GM21717 (cell line): ENCODE results near the gene NUSAP1.
A peak's percentile ranks its signal among the peaks of the same experiment; 100 is the strongest.
"Not testable (repeated sequence)": the region's sequence is repeated elsewhere in the genome, so short reads cannot be mapped to it uniquely, and the experiment has no call there.

Experiments used
- ATAC-seq: cut with Tn5 transposase; IDR thresholded peaks from one replicate; pipeline ENCODE4 v1.9.1; 2021; ENCODE audit warnings: mild to moderate bottlenecking, moderate library complexity; ENCODE audit not compliant: unreplicated experiment

Gene NUSAP1, protein sequence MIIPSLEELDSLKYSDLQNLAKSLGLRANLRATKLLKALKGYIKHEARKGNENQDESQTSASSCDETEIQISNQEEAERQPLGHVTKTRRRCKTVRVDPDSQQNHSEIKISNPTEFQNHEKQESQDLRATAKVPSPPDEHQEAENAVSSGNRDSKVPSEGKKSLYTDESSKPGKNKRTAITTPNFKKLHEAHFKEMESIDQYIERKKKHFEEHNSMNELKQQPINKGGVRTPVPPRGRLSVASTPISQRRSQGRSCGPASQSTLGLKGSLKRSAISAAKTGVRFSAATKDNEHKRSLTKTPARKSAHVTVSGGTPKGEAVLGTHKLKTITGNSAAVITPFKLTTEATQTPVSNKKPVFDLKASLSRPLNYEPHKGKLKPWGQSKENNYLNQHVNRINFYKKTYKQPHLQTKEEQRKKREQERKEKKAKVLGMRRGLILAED

DNA sequence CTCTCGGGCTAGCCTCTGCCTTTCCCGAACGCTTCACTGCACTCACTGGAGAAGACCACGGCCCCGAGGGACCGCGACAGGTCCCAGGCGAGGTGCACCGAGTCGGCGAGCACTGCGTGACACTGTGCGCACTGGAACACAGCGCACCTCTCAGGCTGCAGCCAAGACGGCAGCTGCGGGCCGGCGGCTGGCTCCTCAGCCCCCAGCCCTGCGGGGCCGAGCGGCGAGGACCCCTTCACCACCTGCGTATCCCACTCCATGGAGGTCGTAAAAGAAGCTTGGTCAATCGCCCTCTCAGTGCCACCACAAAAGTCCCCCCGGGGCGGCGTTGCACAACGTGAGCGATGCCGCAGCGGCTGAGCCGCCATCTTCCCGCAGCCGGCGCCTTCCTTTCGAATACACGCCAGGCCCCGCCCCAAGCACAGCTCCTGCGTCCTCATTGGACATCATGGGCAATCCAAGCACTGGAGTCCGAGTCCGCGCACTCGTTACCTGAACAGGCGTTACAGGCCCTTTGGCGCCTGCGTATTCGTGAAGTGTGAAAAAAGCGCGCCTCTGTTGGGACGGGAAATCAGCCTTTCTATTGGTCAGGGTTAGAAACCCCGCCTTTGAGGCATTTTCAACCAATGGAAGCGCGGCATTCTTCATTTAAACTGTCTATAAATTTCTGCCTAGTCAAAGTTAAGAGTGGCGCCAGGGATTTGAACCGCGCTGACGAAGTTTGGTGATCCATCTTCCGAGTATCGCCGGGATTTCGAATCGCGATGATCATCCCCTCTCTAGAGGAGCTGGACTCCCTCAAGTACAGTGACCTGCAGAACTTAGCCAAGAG is at the start of gene NUSAP1, which contains the start of gene OIP5:
NUSAP1 (plus strand) TSS at position 688 of the 832 bp plus-strand sequence; CDS start at position 765, 77 bp downstream.
OIP5 (minus strand) TSS at position 398 of the 832 bp plus-strand sequence; CDS start at position 368, 30 bp downstream.
- peak; percentile 79 for ATAC-seq

DNA sequence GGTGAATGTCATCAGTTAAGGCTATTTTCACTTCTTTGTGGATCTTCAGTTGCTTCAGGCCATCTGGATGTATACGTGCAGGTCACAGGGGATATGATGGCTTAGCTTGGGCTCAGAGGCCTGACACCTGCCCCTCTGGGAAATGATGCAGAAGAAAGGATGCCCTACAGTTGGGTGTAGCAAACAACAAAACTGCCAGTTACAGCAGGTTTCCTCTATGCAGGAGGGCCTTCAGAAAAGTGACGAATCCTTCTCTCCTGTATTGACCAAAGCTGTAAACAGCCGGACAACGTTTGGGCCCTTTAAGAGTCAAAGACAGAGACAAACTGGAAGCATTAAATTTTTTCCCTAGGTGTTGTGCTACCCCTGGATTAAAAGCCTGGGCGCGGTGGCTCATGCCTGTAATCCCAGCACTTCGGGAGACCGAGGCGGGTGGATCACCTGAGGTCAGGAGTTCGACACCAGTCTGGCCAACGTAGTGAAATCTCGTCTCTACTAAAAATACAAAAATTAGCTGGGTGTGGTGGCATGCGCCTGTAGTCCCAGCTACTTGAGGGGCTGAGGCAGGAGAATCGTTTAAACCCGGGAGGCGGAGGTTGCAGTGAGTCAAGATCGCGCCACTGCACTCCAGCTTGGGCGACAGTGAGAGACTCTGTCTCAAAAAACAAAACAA is 49.6 kb upstream of the NUSAP1 start:
- not testable (repeated sequence) for ATAC-seq

DNA sequence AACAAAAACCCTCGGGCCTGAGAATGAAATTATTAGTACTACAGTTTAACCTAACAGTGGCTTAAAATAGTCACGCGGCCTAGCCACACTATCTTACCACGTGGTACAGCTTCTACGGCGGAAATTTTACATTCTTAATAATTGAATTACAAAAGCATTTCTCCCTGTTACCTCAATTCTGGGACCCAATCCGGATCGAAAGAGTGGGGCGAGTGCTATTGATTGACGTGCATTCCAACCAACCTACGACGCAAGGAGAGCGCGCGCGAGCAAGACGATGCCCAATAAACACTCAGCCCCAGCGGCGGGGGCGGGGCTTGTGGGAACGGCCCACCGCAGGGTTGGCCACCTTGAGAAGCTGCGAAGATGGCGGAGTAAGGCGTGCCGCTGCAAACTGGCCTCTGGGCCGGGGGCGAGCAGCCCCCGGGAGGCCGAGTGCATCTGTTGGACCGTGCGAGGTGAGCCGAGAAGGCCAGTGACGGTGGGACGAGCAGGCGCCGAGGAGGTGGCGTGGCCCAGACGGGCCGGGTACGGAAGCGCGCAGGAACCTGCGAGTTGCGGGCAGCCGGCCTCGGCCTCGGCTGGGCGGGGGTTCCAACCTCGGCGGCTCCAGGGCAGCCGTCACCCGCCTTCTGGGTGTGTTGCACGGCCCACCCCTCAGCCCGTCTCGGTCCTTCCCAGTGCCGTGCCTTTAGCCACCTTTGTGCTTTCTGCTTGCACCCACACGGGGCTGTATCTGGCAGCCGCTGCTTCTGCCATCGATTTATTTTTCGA is 48.8 kb upstream of the NUSAP1 start:
- peak; percentile 94 for ATAC-seq

DNA sequence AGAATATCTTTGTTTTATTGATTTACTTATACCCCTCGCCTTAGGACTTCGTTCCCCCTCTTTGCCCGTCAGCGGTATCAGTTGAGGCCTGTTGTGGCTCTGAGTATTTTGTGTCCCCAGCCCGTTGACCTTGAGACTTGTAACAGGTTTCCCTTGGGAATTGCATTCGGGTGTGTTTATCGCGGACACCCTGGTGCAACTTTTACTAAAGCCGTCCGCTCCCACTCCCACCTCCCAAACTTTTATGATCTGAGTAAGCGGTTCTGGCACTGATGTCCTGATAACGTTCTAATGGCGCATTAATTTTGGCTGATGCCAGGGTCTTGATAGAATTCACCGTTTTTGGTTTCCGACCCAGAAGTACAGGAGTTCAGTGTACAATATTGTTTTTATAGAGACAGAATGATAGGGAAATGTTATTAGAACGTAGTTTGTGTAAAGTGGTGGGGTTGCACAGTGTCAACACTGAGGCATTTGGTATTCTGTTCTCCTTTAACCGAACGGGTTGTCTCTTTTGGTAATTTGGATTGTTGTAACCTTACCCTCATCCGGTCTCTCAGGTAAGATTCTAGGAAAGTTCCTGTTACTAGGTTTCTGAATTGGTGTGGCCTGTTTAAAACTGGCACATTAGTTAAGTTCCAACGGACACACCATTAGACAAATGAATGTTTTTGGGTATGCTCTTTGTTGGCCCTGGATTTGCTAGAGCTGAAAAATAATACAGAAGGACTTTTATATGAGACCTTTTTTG is 48.1 kb upstream of the NUSAP1 start:
- no peak for ATAC-seq

DNA sequence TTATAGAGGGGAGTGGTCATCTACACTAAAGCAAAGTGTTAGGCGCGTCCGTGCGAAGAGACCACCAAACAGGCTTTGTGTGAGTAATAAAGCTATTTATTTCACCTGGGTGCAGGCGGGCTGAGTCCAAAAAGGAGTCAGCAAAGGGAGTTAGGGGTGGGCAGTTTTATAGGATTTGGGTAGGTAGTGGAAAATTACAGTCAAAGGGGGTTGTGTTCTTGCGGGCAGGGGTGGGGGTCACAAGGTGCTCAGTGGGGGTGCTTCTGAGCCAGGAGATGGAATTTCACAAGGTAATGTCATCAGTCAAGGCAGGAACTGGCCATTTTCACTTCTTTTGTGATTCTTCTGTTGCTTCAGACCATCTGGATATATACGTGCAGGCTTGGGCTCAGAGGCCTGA is 47.4 kb upstream of the NUSAP1 start:
- no peak for ATAC-seq

DNA sequence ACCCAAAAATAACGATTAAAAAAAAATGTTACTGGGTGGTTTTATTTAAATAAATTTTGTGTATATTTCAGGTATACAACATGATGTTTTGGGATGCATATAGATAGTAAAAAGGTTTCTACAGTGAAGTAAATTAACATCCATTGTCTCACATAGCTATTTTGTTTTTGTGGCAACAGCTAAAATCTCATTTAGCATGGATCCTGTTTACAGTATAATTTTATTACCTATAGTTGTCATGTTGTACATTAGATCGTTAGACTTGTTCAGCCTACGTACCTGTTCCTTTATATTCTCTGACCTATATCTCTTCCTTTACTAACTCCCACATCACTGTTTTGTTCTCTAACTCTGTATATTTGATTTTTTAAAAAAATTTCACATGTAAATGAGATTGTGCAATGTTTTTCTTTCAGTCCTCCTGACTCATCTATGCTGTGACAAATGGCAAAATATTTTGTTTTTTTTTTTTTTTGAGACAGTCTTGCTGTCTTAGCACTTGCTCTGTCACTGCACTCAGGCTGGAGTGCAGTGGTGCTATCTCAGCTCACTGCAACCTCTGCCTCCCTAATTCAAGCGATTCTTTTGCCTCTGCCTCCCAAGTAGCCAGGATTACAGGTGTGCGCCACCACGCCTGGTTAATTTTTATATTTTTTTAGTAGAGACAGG is 45.9 kb upstream of the NUSAP1 start:
- ATAC-seq: no peak

DNA sequence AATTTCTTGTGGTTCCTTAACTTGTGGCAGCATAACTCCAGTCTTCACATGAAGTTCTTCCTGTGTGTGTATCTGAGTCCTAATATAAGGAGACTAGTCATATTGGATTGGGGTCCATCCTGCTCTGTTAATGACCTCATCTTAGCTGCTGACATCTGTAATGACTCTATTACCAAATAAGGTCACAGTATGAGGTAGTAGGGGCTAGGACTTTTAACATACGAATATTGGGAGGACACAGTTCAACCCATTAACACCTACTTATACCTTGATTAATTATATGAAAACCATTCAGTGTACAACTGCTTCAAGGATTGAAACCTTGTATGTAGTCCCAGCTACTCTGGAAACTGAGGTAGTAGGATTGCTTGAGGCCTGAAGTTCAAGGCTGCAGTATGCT is 44.2 kb upstream of the NUSAP1 start:
- no peak for ATAC-seq

DNA sequence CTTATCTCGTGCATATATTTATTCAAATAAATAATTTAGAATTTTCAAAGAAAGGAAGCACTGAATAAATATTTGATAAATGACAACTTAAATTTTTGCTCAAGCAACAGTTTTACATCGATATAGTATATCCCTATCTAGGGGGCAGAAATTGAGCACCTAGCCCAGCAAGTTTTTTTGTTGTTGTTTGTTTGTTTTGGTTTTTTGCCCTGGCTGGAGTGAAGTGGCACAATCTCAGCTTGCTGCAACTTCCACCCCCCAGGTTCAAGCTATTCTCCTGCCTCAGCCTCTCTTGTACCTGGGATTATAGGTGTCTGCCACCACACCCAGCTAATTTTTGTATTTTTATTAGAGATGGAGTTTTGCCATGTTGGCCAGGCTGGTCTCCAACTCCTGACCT is 42.7 kb upstream of the NUSAP1 start:
- no peak for ATAC-seq

DNA sequence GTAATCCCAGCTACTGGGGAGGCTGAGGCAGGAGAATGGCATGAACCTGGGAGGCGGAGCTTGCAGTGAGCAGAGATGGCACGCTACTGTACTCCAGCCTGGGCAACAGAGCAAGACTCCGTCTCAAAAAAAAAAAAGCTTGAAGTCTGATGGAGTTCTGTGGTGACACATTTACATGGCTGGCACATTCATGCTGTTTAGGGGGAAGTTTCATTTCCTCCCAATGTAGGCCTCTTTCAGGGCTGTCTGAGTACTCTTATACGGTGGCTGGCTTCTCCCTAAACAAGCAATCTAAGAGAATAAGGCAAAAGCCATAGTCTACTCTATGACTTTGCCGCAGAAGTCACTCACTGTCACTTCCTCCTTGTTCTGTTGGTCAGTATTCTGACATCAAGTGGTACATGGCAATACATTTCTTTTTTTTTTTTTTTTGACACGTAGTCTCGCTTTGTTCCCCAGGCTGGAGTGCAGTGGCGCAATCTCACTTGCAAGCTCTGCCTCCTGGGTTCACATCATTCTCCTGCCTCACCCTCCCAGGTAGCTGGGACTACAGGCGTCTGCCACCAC is 41.5 kb upstream of the NUSAP1 start:
- ATAC-seq: peak; percentile 74

DNA sequence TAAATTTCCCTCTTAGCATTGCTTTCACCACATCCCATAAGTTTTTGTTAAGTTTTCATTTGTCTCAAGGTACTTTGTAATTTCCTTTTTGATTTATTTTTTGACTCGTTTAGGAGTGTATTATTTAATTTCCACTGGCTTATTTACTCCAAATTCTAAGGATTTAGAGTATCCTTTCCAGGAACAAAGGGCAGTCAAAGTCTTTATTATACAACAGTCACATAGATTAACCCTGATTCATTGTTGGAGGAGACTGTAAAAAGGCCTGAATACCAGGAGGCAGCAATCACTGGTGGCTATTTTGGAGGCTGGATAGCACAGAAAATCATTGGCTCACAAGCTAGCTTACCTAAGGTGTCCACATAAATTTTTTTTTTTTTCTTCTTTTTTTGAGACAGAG is 40.2 kb upstream of the NUSAP1 start:
- no peak for ATAC-seq

DNA sequence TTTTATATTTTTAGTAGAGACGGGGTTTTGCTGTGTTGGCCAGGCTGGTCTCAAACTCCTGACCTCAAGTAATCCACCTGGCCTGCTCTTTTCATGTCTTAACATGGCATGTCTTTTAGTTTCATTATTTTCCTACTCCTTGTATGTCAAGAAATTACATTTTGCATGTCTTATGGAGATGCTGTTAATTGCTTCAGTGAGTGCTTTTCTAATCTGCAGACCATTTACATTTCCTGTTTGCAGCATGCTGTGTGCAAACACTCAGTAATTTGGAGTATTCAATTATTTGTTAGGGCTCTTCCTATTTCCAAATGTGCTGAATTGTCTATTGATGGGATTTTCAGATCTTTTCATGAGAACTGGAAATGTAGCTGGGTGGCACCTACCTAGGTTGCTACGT is 31.5 kb upstream of the NUSAP1 start:
- not testable (repeated sequence) for ATAC-seq

DNA sequence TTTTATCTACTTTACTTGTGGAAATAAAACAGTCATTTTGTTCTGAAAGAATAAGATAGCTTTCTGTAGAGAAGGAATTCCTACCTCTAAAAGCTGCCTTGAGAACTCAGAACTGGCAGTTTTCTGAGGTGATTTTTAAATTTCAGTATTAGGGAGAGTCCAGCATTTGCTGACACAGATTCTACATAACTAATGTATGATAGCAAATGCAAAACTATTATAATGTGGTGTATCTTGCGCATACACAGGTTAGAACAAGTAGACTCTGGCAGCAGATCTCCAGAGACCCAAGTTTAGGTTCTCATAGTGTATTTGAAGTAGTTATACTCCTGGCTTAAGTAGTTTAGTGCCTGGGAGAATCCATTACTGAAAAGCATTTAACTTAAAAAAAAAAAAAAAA is 31.1 kb upstream of the NUSAP1 start:
- no peak for ATAC-seq

DNA sequence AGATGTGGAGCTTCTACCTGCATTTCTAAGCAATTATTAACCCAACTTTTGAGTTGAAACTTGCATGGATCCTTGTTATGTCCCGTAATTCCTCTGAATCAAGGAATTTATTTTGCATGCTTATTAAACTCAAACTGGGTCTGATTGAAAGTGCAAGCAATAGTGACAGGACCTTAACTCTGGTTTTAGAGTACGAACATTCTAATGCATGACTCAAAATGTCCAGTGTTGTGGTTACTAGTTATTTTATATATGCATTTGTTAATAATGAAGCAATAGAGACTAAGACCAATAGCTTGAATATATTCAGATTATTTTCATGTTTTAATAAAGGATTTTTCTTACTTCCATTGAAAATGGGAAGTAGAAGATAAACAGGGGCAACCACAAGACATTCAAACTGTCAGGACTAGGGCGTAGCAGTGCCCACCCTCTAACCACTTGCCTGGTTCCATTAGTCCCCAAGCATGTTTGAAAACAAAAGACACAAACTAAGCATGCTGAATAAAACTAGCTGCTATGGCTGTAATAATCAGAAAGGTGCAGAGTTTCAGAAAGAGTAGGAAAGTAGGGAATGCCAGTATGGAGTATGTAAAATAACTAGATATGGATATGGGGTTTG is 28.4 kb upstream of the NUSAP1 start:
- ATAC-seq: no peak

DNA sequence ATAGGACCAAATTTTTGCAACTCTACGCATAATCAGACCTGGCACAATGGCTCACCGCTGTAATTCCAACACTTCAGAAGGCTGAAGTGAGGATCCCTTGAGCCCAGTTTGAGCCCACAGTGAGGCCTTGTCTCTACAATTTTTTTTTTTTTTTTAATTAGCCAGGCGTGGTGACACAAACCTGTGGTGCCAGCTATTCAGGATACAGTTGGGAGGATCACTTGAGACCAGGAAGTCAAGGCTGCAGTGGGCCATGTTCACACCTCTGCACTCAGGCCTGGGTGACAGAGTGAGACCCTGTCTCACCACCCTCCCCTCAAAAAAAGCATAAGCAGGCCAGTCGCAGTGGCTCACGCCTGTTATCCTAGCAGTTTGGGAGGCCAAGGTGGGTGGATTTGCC is 25.0 kb upstream of the NUSAP1 start:
- ATAC-seq: no peak

DNA sequence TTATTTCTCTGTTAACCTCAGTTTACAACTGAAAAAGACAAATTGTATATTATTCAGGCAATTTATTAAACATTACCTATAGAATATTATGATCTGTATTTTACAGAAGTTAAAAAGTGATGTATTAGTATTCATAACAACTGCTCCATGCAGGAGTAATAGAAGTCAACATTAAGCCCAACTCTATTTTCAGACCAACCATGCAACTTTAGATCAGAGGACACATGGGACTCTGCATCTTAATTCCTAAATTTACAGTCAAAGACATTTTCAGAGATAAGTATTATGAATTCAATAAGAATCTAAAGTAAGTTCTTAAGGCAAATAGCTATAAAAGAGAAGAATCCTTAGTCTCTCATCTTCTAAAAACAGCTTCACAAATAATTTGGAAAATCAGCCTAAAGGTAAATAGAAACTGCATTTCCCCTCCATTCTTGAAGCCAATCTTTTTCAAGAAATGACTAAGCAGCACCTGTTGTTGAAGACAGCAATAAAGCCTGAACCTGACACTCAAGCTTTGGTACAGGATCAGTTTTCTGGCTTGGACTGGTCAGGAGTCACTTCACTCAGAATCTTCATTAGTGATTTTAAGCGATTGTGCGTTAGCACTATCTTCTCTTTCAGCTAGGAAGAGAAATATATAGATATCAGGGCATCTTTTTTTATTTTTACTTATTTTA is 23.3 kb upstream of the NUSAP1 start:
- ATAC-seq: no peak

DNA sequence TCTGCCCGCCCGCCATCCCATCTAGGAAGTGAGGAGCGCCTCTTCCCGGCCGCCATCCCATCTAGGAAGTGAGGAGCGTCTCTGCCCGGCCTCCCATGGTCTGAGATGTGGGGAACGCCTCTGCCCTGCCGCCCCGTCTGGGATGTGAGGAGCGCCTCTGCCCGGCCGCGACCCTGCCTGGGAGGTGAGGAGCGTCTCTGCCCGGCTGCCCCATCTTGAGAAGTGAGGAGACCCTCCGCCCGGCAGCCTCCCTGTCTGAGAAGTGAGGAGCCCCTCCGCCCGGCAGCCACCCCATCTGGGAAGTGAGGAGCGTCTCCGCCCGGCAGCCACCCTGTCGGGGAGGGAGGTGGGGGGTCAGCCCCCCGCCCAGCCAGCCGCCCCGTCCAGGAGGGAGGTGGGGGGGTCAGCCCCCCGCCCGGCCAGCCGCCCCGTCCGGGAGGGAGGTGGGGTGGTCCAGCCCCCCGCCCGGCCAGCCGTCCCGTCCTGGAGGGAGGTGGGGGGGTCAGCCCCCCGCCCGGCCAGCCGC is 11.8 kb upstream of the NUSAP1 start:
- ATAC-seq: not testable (repeated sequence)

DNA sequence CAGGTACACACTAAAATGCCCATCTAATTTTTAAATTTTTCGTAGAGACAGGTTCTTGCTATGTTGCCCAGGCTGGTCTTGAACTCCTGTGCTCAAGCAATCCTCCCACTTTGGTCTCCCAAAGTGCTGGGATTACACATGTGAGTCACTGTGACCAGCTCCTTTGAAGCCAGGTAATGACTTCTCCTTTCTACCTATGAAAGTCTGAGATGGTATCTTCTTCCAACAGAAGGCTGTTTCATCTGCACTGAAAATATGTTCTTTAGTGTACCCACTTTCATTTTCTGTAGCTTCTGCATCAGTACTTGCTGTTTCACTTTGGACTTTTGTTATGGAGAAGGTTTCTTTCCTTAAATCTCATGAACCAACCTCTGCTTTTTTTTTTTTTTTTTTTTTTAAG is 9.1 kb upstream of the NUSAP1 start:
- ATAC-seq: no peak

DNA sequence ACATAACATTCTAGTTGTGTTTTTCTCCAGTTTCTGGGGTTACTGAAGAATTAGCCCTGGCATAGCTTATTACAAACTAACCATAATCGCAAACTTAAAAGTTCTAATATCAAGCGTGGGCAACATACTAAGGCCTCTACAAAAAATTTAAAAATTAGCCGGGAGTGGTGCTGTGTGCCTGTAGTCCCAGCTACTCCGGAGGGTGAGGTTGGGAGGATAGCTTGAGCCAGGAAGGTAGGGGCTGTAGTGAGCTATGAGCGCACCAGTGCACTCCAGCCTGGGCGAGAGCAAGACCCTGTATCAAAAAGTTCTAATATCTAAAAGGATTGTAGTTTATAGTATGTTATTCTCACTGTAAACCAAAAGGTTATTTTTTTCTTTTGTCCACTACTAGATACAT is 1.4 kb upstream of the NUSAP1 start:
- ATAC-seq: no peak
